HEK293 (cell line): ENCODE data around the gene RSPH1.

Experiments
- CTCF ChIA-PET: fragments of 350-600 bp; formaldehyde crosslinking; extraction: SDS; loops from one replicate; lab custom pipeline; 2021; ENCODE audit warnings: antibody characterized with exemption; lab: Yijun Ruan, JAX
- POLR2A ChIA-PET: fragments of 300-600 bp; formaldehyde crosslinking; extraction: SDS; loops from one replicate; lab custom pipeline; 2020; ENCODE audit warnings: antibody characterized with exemption, inconsistent platforms; lab: Yijun Ruan, JAX
- H3K27ac ChIP-seq: fragments of 200-500 bp; sonication (Bioruptor generic); 2 replicates; pipeline ENCODE4 v1.5.1; 2014; ENCODE audit warnings: low read depth, low read length, control low read depth, inconsistent platforms; ENCODE audit errors: extremely low read depth
- H3K36me3 ChIP-seq, 2 experiments: fragments of 200-500 bp in 1 of 2; sonication (Bioruptor generic) in 1 of 2; 1 replicate in 1 of 2; 2 replicates in 1 of 2; pipeline ENCODE4 v1.5.1; 2014 to 2017; ENCODE audit warnings: inconsistent platforms in 2 of 2, low read length in 2 of 2; ENCODE audit not compliant: control insufficient read depth in 2 of 2, insufficient read depth in 1 of 2
- H3K4me1 ChIP-seq: fragments of 200-500 bp; sonication (Bioruptor generic); 2 replicates; pipeline ENCODE4 v1.5.1; 2014; ENCODE audit warnings: mild to moderate bottlenecking, low read length, inconsistent platforms; ENCODE audit not compliant: control insufficient read depth, insufficient read depth
- H3K4me3 ChIP-seq: 2 replicates; pipeline ENCODE4 v1.5.1; 2011; ENCODE audit warnings: low read depth, mild to moderate bottlenecking, control low read depth, low read length, moderate library complexity
- H3K9me3 ChIP-seq: fragments of 200-500 bp; sonication (Bioruptor generic); 2 replicates; pipeline ENCODE4 v1.5.1; 2014; ENCODE audit warnings: low read depth, low read length, inconsistent platforms; ENCODE audit not compliant: control insufficient read depth, insufficient read depth
- GLI4 ChIP-seq: fragments of 450-650 bp; formaldehyde crosslinking; IDR thresholded peaks from 2 replicates; pipeline ENCODE4 v1.5.1; 2016; ENCODE audit warnings: missing biosample characterization, missing genetic modification characterization
- MYNN ChIP-seq: fragments of 450-650 bp; formaldehyde crosslinking; IDR thresholded peaks from 2 replicates; pipeline ENCODE4 v1.5.1; 2016; ENCODE audit warnings: missing biosample characterization, missing genetic modification characterization, borderline replicate concordance
- SP7 ChIP-seq: fragments of 450-650 bp; formaldehyde crosslinking; IDR thresholded peaks from 2 replicates; pipeline ENCODE4 v1.5.1; 2016; ENCODE audit warnings: missing biosample characterization, missing genetic modification characterization
- ZNF2 ChIP-seq: fragments of 450-650 bp; formaldehyde crosslinking; IDR thresholded peaks from 2 replicates; pipeline ENCODE4 v1.5.1; 2016; ENCODE audit warnings: missing biosample characterization, missing genetic modification characterization
- ZNF23 ChIP-seq: fragments of 450-650 bp; formaldehyde crosslinking; IDR thresholded peaks from 2 replicates; pipeline ENCODE4 v1.5.1; 2016; ENCODE audit warnings: missing biosample characterization, missing genetic modification characterization, borderline replicate concordance
- ZNF239 ChIP-seq: fragments of 450-650 bp; formaldehyde crosslinking; IDR thresholded peaks from 2 replicates; pipeline ENCODE4 v1.5.1; 2016; ENCODE audit warnings: missing biosample characterization, missing genetic modification characterization
- ZNF274 ChIP-seq, 2 experiments: fragments of 200-500 bp in 1 of 2; fragments of 450-650 bp in 1 of 2; sonication (Bioruptor generic) in 1 of 2; formaldehyde crosslinking in 1 of 2; IDR thresholded peaks; 2 replicates each; pipeline versions ENCODE4 v1.5.1 to v1.6.1; 2014 to 2016; ENCODE audit warnings: borderline replicate concordance in 1 of 2, inconsistent platforms in 1 of 2, low read length in 1 of 2, missing biosample characterization in 1 of 2, missing genetic modification characterization in 1 of 2
- ZNF341 ChIP-seq: fragments of 450-650 bp; formaldehyde crosslinking; IDR thresholded peaks from 2 replicates; pipeline ENCODE4; 2016; ENCODE audit warnings: low read depth, missing biosample characterization, missing genetic modification characterization
- ZNF423 ChIP-seq: fragments of 450-650 bp; formaldehyde crosslinking; IDR thresholded peaks from 2 replicates; pipeline ENCODE4 v1.5.1; 2016; ENCODE audit warnings: missing biosample characterization, missing genetic modification characterization
- ZNF549 ChIP-seq: fragments of 450-650 bp; IDR thresholded peaks from 2 replicates; pipeline ENCODE4 v1.5.1; 2018; ENCODE audit warnings: missing biosample characterization, missing genetic modification characterization, mild to moderate bottlenecking, inconsistent platforms, moderate library complexity
- ZNF629 ChIP-seq: fragments of 450-650 bp; formaldehyde crosslinking; IDR thresholded peaks from 2 replicates; pipeline ENCODE4 v1.5.1; 2017; ENCODE audit warnings: missing biosample characterization, missing genetic modification characterization
- ZNF664 ChIP-seq: fragments of 450-650 bp; formaldehyde crosslinking; IDR thresholded peaks from 2 replicates; pipeline ENCODE4 v1.5.1; 2016; ENCODE audit warnings: missing biosample characterization, missing genetic modification characterization
- ZNF670 ChIP-seq: fragments of 450-650 bp; formaldehyde crosslinking; IDR thresholded peaks from 2 replicates; pipeline ENCODE4 v1.5.1; 2016; ENCODE audit warnings: missing biosample characterization, missing genetic modification characterization, low read depth
- ZNF677 ChIP-seq: fragments of 450-650 bp; IDR thresholded peaks from 2 replicates; pipeline ENCODE4 v1.5.0; 2018; ENCODE audit warnings: missing biosample characterization, mild to moderate bottlenecking, missing genetic modification characterization, moderate library complexity
- ZNF830 ChIP-seq: fragments of 450-650 bp; IDR thresholded peaks from 2 replicates; pipeline ENCODE4 v1.5.0; 2018; ENCODE audit warnings: missing biosample characterization, missing genetic modification characterization, low read depth, mild to moderate bottlenecking, moderate library complexity
- ZNF843 ChIP-seq: fragments of 450-650 bp; formaldehyde crosslinking; IDR thresholded peaks from 2 replicates; pipeline ENCODE4 v1.5.1; 2016; ENCODE audit warnings: missing biosample characterization, missing genetic modification characterization
- TF ChIP-seq, protein P1 (sequence below): fragments of 450-650 bp; formaldehyde crosslinking; IDR thresholded peaks from 2 replicates; pipeline ENCODE4 v1.5.1; 2016; ENCODE audit warnings: missing biosample characterization, missing genetic modification characterization
- TF ChIP-seq, protein P2 (sequence below): fragments of 450-650 bp; formaldehyde crosslinking; IDR thresholded peaks from 2 replicates; pipeline ENCODE4 v1.5.1; 2016; ENCODE audit warnings: missing biosample characterization, missing genetic modification characterization
- TF ChIP-seq, protein P3 (sequence below): fragments of 450-650 bp; formaldehyde crosslinking; IDR thresholded peaks from 2 replicates; pipeline ENCODE4 v1.5.1; 2016; ENCODE audit warnings: missing biosample characterization, missing genetic modification characterization
- TF ChIP-seq, protein P4 (sequence below): fragments of 450-650 bp; formaldehyde crosslinking; IDR thresholded peaks from 2 replicates; pipeline ENCODE4 v1.5.1; 2017; ENCODE audit warnings: missing biosample characterization, missing genetic modification characterization
- TF ChIP-seq, protein P5 (sequence below): fragments of 450-650 bp; formaldehyde crosslinking; IDR thresholded peaks from 2 replicates; pipeline ENCODE4 v1.5.1; 2017; ENCODE audit warnings: missing biosample characterization, missing genetic modification characterization

The RSPH1 gene

DNA sequence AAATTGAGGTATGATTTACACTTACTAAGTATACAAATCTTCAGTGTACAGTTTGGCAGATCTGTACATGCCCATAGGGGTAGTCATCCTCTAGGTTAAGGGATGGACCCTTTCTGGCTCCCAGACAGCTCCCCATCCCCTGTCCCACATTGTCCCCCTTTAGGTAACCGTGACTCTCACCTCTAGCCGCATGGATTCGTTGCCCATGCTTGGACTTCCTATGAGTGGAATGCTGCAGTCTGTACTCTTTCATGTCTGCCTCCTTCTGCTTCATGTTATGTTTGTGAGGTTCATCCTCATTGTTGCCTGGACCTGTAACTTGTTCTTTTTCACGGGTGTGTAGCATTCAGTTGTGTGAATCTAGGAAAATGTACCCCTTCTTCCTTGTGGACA is 37.9 kb upstream of the RSPH1 start:
- POLR2A ChIA-PET = no interaction called here
- CTCF ChIA-PET = interaction anchor here (0.6 kb wide), 1 partner anchor 42 kb away, joined by 4 read pairs; no protein-coding TSS in a partner anchor
- TF ChIP-seq ZNF341 (tag by site-specific recombination) (no peak), ZNF670 (no peak)
- Histone ChIP-seq H3K4me1 (peaks cover 10% of the 10 kb centered on the region; the same call in 1 of the 2 replicates), H3K9me3 (no peaks in the 10 kb centered on the region), H3K4me3 (no peak overlapping the region), H3K27ac (no peak overlapping the region), H3K36me3 (peaks cover 0 to 6% of the 10 kb centered on the region in 2 experiments; a peak in 1 of 3 replicates)

DNA sequence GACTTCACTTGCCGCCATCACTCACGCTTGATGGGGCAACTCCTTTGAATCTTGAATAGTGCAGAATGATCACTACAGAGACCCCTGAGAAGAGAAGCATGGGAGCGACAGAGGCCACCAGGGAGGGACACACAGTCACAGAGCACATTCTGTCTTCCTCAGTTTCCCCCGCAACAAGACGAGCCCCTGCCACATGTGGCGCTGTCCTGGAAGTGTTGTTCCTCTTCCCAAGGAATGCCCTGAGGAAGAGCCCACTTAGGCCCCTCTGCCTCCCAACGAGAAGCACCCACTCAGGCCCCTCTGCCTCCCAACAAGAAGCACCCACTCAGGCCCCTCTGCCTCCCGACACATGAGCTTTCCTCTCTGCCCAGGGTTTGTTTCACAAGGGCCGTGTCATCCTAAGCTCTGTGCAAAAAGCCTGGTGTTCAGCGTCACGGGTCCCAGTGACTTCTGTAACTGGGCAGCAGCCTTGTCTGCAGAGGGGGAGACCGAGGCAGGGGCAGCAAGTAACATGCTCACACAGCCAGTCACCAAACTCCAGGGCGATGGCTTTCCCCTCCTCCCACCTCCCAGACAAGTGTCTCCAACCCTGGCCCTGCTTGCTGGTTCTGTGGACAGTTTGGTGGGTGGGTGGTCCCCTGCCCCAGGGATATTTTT is 37.4 kb upstream of the RSPH1 start:
- H3K4me1 ChIP-seq = peaks cover 6% of the 10 kb centered on the region; the same call in 1 of the 2 replicates
- POLR2A ChIA-PET = no interaction called here

DNA sequence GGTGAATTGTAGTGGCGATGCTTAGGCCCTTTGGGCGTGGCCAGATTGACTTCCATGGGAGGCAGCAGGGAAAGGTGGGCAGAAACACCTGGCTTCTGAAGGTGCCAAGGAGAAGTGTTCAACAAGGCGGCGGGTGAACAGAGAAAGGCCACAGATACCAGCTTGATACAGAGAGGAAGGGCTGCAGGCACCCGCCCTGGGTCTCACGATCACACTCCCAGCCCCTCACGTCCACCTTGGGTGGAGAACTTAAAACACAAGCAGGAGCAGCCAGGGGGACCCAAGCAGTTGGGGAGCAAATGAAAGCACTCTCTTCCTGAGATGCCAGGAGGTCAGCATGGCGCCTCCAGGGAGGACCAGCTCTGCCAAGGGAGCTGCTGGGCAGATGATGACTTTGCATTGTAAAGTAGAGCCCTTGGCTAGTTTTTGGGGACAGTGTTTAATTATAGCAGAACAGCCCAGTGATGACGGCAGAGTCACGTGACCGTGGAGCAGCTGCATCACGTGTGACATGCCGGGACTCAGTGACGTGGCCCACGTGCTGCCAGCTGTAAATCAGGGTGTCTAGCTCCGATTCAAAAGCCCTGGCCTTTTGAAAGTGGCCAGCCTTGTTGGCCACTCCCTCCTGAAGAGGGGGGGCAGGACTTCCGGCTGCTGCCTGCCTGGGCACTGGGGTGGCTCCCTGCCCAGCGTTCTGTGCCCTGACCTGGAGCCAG is 36.6 kb upstream of the RSPH1 start:
- TF ChIP-seq ZNF549 (tag by site-specific recombination) = no peak
- TF ChIP-seq ZNF274 (IDR thresholded peaks at IDR 0.05; ENCODE audit: low read length) = no peak
- TF ChIP-seq ZNF274 (tag by site-specific recombination; IDR thresholded peaks at IDR 0.05; ENCODE audit: borderline replicate concordance) = no peak
- TF ChIP-seq ZNF2 = no peak
- no peak for TF ChIP-seq ZNF677 (tag by site-specific recombination)
- TF ChIP-seq, protein P1, sequence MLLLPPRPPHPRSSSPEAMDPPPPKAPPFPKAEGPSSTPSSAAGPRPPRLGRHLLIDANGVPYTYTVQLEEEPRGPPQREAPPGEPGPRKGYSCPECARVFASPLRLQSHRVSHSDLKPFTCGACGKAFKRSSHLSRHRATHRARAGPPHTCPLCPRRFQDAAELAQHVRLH (tag by site-specific recombination) = no peak
- no peak for TF ChIP-seq MYNN
- no peak for TF ChIP-seq GLI4 (tag by site-specific recombination)
- TF ChIP-seq ZNF423 (tag by site-specific recombination) = no peak
- TF ChIP-seq ZNF341 (tag by site-specific recombination) = no peak
- TF ChIP-seq, protein P2, sequence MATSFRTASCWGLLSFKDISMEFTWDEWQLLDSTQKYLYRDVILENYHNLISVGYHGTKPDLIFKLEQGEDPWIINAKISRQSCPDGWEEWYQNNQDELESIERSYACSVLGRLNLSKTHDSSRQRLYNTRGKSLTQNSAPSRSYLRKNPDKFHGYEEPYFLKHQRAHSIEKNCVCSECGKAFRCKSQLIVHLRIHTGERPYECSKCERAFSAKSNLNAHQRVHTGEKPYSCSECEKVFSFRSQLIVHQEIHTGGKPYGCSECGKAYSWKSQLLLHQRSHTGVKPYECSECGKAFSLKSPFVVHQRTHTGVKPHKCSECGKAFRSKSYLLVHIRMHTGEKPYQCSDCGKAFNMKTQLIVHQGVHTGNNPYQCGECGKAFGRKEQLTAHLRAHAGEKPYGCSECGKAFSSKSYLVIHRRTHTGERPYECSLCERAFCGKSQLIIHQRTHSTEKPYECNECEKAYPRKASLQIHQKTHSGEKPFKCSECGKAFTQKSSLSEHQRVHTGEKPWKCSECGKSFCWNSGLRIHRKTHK = no peak
- TF ChIP-seq ZNF23 (tag by site-specific recombination) = no peak
- TF ChIP-seq ZNF843 (tag by site-specific recombination) = no peak
- TF ChIP-seq ZNF629 (tag by site-specific recombination) = no peak
- TF ChIP-seq, protein P3, sequence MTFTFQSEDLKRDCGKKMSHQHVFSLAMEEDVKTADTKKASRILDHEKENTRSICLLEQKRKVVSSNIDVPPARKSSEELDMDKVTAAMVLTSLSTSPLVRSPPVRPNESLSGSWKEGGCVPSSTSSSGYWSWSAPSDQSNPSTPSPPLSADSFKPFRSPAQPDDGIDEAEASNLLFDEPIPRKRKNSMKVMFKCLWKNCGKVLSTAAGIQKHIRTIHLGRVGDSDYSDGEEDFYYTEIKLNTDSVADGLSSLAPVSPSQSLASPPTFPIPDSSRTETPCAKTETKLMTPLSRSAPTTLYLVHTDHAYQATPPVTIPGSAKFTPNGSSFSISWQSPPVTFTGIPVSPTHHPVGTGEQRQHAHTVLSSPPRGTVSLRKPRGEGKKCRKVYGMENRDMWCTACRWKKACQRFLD = no peak
- TF ChIP-seq ZNF239 (tag by site-specific recombination) = no peak
- TF ChIP-seq SP7 (tag by site-specific recombination) = no peak
- Histone ChIP-seq H3K36me3 (peaks cover 0 to 6% of the 10 kb centered on the region in 2 experiments; a peak in 1 of 3 replicates), H3K9me3 (no peaks in the 10 kb centered on the region), H3K4me3 (no peak overlapping the region), H3K27ac (no peak overlapping the region), H3K4me1 (peaks cover 6% of the 10 kb centered on the region; the same call in 1 of the 2 replicates)
- CTCF ChIA-PET = interaction anchor here (1.3 kb wide), 1 partner anchor 223 kb away, joined by 4 read pairs; no protein-coding TSS in a partner anchor
- POLR2A ChIA-PET = no interaction called here

More for the DNA sequence above, 37.4 kb upstream of the RSPH1 start:
- Histone ChIP-seq H3K27ac (no peak overlapping the region), H3K4me3 (no peak overlapping the region), H3K36me3 (peaks cover 0 to 6% of the 10 kb centered on the region in 2 experiments; a peak in 1 of 3 replicates), H3K9me3 (no peaks in the 10 kb centered on the region)
- CTCF ChIA-PET = interaction anchor here (0.6 kb wide), 1 partner anchor 43 kb away, joined by 4 read pairs; no protein-coding TSS in a partner anchor
- no peak for TF ChIP-seq ZNF830 (tag by site-specific recombination)
- TF ChIP-seq ZNF664 (tag by site-specific recombination) = no peak
- TF ChIP-seq, protein P4, sequence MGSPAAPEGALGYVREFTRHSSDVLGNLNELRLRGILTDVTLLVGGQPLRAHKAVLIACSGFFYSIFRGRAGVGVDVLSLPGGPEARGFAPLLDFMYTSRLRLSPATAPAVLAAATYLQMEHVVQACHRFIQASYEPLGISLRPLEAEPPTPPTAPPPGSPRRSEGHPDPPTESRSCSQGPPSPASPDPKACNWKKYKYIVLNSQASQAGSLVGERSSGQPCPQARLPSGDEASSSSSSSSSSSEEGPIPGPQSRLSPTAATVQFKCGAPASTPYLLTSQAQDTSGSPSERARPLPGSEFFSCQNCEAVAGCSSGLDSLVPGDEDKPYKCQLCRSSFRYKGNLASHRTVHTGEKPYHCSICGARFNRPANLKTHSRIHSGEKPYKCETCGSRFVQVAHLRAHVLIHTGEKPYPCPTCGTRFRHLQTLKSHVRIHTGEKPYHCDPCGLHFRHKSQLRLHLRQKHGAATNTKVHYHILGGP (tag by site-specific recombination) = no peak
- TF ChIP-seq, protein P5, sequence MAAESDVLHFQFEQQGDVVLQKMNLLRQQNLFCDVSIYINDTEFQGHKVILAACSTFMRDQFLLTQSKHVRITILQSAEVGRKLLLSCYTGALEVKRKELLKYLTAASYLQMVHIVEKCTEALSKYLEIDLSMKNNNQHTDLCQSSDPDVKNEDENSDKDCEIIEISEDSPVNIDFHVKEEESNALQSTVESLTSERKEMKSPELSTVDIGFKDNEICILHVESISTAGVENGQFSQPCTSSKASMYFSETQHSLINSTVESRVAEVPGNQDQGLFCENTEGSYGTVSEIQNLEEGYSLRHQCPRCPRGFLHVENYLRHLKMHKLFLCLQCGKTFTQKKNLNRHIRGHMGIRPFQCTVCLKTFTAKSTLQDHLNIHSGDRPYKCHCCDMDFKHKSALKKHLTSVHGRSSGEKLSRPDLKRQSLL = no peak
